H1 (cell line): ENCODE results near the gene CAMKMT. TPM values are rescaled to one million over a fixed set of nuclear protein-coding genes. Genes with fewer than 3 reads are reported as not detected.

Source experiments
- ATF2 ChIP-seq: IDR thresholded peaks from 2 replicates; pipeline ENCODE4 v1.6.1; 2012; ENCODE audit warnings: low read length, inconsistent platforms
- CEBPB ChIP-seq: IDR thresholded peaks from 2 replicates; pipeline ENCODE4 v1.6.1; 2012; ENCODE audit warnings: low read depth, low read length
- CHD1 ChIP-seq: IDR thresholded peaks from 2 replicates; pipeline ENCODE4 v1.6.1; 2012; ENCODE audit warnings: low read depth, low read length, improper control_type of control experiment
- CHD2 ChIP-seq: IDR thresholded peaks from 2 replicates; pipeline ENCODE4 v1.6.1; 2012; ENCODE audit warnings: low read length, improper control_type of control experiment
- EP300 ChIP-seq, 2 experiments: IDR thresholded peaks; 1 replicate in 1 of 2; 2 replicates in 1 of 2; pipeline ENCODE4 v1.6.1; 2011 to 2012; ENCODE audit warnings: low read depth in 2 of 2, low read length in 2 of 2, mild to moderate bottlenecking in 2 of 2, borderline replicate concordance in 1 of 2, inconsistent platforms in 1 of 2, moderate library complexity in 1 of 2
- NANOG ChIP-seq: IDR thresholded peaks from 2 replicates; pipeline ENCODE4 v1.6.1; 2011; ENCODE audit warnings: low read length, low read depth, mild to moderate bottlenecking, inconsistent platforms; ENCODE audit not compliant: insufficient read depth, poor library complexity, severe bottlenecking
- POLR2A ChIP-seq, 2 experiments: IDR thresholded peaks; 1 replicate in 1 of 2; 2 replicates in 1 of 2; pipeline ENCODE4 v1.6.1; 2011; ENCODE audit warnings: low read depth in 2 of 2, low read length in 2 of 2, mild to moderate bottlenecking in 2 of 2; ENCODE audit errors: control extremely low read depth in 1 of 2
- RFX5 ChIP-seq: IDR thresholded peaks from 2 replicates; pipeline ENCODE4 v1.6.1; 2011; ENCODE audit warnings: low read depth, low read length, improper control_type of control experiment, borderline replicate concordance
- SP1 ChIP-seq: IDR thresholded peaks from 2 replicates; pipeline ENCODE4 v1.6.1; 2011; ENCODE audit warnings: low read depth, low read length
- TAF7 ChIP-seq: optimal IDR thresholded peaks from 2 replicates; pipeline ENCODE3; 2011; ENCODE audit warnings: low read depth, mild to moderate bottlenecking, inconsistent platforms, low read length, moderate library complexity, borderline replicate concordance
- TCF12 ChIP-seq: IDR thresholded peaks from 2 replicates; pipeline ENCODE4 v1.6.1; 2011; ENCODE audit warnings: low read depth, mild to moderate bottlenecking, low read length
- USF2 ChIP-seq: IDR thresholded peaks from 2 replicates; pipeline ENCODE4 v1.6.1; 2011; ENCODE audit warnings: low read length, improper control_type of control experiment
- polyA plus RNA-seq, 7 experiments: library from polyadenylated mRNA; depleted of rRNA in 3 of 7; stranded (reverse) in 5 of 7; unstranded in 2 of 7; fragments of >200 nt in 5 of 7; fragments of 200-250 nt in 2 of 7; gene quantifications; 1 replicate in 5 of 7; 2 replicates in 1 of 7; 4 replicates in 1 of 7; pipeline versions ENCODE4 v1.2.1 to v1.2.3, GENCODE V29; 2011 to 2013; ENCODE audit warnings: missing spikeins in 2 of 7, mixed read lengths in 2 of 7
- total RNA-seq: library from RNA; stranded (reverse); fragmentation: NEBNext Ultra II Directional; extraction: Animal tissue kit (Norgen Biotek cat#: 25700); gene quantifications from 2 replicates; pipeline ENCODE4 v1.2.1, GENCODE V29; 2021

Gene CAMKMT
- total and polyA plus RNA-seq, 2 of the 8 experiments (the other 6 are each of a cell fraction or from before 2014, with no cell fraction given) = 14.7 to 22.4 TPM

- TF ChIP-seq NANOG (peak; percentile 42), RFX5 (no peak), SP1 (peak; percentile 57), USF2 (no peak), TAF7 (no peak), CHD1 (no peak), CHD2 (peak; percentile 19; the same call in 1 of the 2 replicates), CEBPB (no peak), ATF2 (peak; percentile 89), TCF12 (no peak), POLR2A (IDR thresholded peaks at IDR 0.05; ENCODE audit: control extremely low read depth in 1 of 2, low read depth in 2 of 2, low read length in 2 of 2) (peak in 1 of 2 experiments; percentile 48; a peak in 1 of 3 replicates), EP300 (IDR thresholded peaks at IDR 0.05; ENCODE audit: borderline replicate concordance in 1 of 2, low read depth in 2 of 2, low read length in 2 of 2) (peak in 1 of 2 experiments; percentile 68; a peak in 1 of 3 replicates)
These were observed 182.3 kb downstream of the CAMKMT start (continued) for GRCh38 chr2:44543773-44544725.
